Measurements from ENCODE around the gene SETBP1.

SETBP1 gene

GRCh38 chr18:44988821-44989587 is 308.3 kb downstream of the SETBP1 start:
- DNase-seq, result no peak

GRCh38 chr18:44996261-44996660 is 315.6 kb downstream of the SETBP1 start:
- no peak for DNase-seq

- no peak for DNase-seq
Measured at GRCh38 chr18:44997174-44997573, 316.5 kb downstream of the SETBP1 start.

GRCh38 chr18:44998360-44998759 is 317.7 kb downstream of the SETBP1 start:
- no peak for DNase-seq

- DNase-seq, result no peak
Measured at GRCh38 chr18:45004546-45005080, 323.9 kb downstream of the SETBP1 start.

- DNase-seq, result no peak
Measured at GRCh38 chr18:45006934-45007333, 326.2 kb downstream of the SETBP1 start.

- no peak for DNase-seq
Measured at GRCh38 chr18:45007531-45007930, 326.8 kb downstream of the SETBP1 start.

- no peak for DNase-seq
Measured at GRCh38 chr18:45008694-45009413, 328.2 kb downstream of the SETBP1 start.

- DNase-seq, result no peak
Measured at GRCh38 chr18:45009756-45010155, 329.1 kb downstream of the SETBP1 start.

- no peak for DNase-seq
Measured at GRCh38 chr18:45012286-45012685, 331.6 kb downstream of the SETBP1 start.

- no peak for DNase-seq
Measured at GRCh38 chr18:45014047-45014501, 333.4 kb downstream of the SETBP1 start.

- no peak for DNase-seq
Measured at GRCh38 chr18:45015788-45016128, 335.1 kb downstream of the SETBP1 start.

GRCh38 chr18:45019469-45019868 is 338.8 kb downstream of the SETBP1 start:
- no peak for DNase-seq

- no peak for DNase-seq
Measured at GRCh38 chr18:45023519-45023918, 342.8 kb downstream of the SETBP1 start.

- DNase-seq, result no peak
Measured at GRCh38 chr18:45024357-45025088, 343.8 kb downstream of the SETBP1 start.

GRCh38 chr18:45025089-45025450 is 344.4 kb downstream of the SETBP1 start:
- DNase-seq, result no peak

GRCh38 chr18:45026162-45026561 is 345.5 kb downstream of the SETBP1 start:
- DNase-seq, result no peak

GRCh38 chr18:45034179-45034578 is 353.5 kb downstream of the SETBP1 start:
- DNase-seq, result no peak

GRCh38 chr18:45037618-45038017 is 356.9 kb downstream of the SETBP1 start:
- no peak for DNase-seq

GRCh38 chr18:45039376-45039775 is 358.7 kb downstream of the SETBP1 start:
- no peak for DNase-seq

GRCh38 chr18:45040879-45041278 is 360.2 kb downstream of the SETBP1 start:
- DNase-seq, result no peak

- no peak for DNase-seq
Measured at GRCh38 chr18:45044787-45045186, 364.1 kb downstream of the SETBP1 start.

- no peak for DNase-seq
Measured at GRCh38 chr18:45046228-45046627, 365.5 kb downstream of the SETBP1 start.

- no peak for DNase-seq
Measured at GRCh38 chr18:45046961-45047360, 366.3 kb downstream of the SETBP1 start.
